HEK293 (cell line): ENCODE results near the gene BCAN.

Experiments
- OVOL3 ChIP-seq: fragments of 450-650 bp; formaldehyde crosslinking; IDR thresholded peaks from 2 replicates; pipeline ENCODE4 v1.5.1; 2016; ENCODE audit warnings: missing biosample characterization, missing genetic modification characterization
- PRDM1 ChIP-seq: fragments of 450-650 bp; formaldehyde crosslinking; IDR thresholded peaks from 2 replicates; pipeline ENCODE4; 2016; ENCODE audit warnings: missing biosample characterization, missing genetic modification characterization
- SALL2 ChIP-seq: fragments of 450-650 bp; formaldehyde crosslinking; IDR thresholded peaks from 2 replicates; pipeline ENCODE4 v1.5.0; 2017; ENCODE audit warnings: missing biosample characterization, mild to moderate bottlenecking, missing genetic modification characterization, borderline replicate concordance
- SETDB1 ChIP-seq: IDR thresholded peaks from one replicate; pipeline ENCODE4 v1.6.1; 2017; ENCODE audit warnings: mild to moderate bottlenecking, low read length, moderate library complexity, mixed read lengths; ENCODE audit not compliant: insufficient read length
- SP2 ChIP-seq: fragments of 450-650 bp; formaldehyde crosslinking; IDR thresholded peaks from 2 replicates; pipeline ENCODE4 v1.5.1; 2016; ENCODE audit warnings: missing biosample characterization, missing genetic modification characterization
- YY1 ChIP-seq: fragments of 450-650 bp; formaldehyde crosslinking; IDR thresholded peaks from 2 replicates; pipeline ENCODE4 v1.5.1; 2018; ENCODE audit warnings: missing biosample characterization, missing genetic modification characterization
- ZBTB20 ChIP-seq: fragments of 450-650 bp; formaldehyde crosslinking; IDR thresholded peaks from 2 replicates; pipeline ENCODE4 v1.5.1; 2016; ENCODE audit warnings: missing biosample characterization, missing genetic modification characterization
- ZFP69B ChIP-seq: fragments of 450-650 bp; formaldehyde crosslinking; IDR thresholded peaks from 2 replicates; pipeline ENCODE4 v1.5.1; 2016; ENCODE audit warnings: missing biosample characterization, missing genetic modification characterization
- ZNF10 ChIP-seq: fragments of 450-650 bp; formaldehyde crosslinking; IDR thresholded peaks from 2 replicates; pipeline ENCODE4 v1.5.1; 2017; ENCODE audit warnings: missing biosample characterization, missing genetic modification characterization
- ZNF202 ChIP-seq: fragments of 450-650 bp; formaldehyde crosslinking; IDR thresholded peaks from 2 replicates; pipeline ENCODE4 v1.5.1; 2016; ENCODE audit warnings: missing biosample characterization, missing genetic modification characterization, borderline replicate concordance
- ZNF23 ChIP-seq: fragments of 450-650 bp; formaldehyde crosslinking; IDR thresholded peaks from 2 replicates; pipeline ENCODE4 v1.5.1; 2016; ENCODE audit warnings: missing biosample characterization, missing genetic modification characterization, borderline replicate concordance
- ZNF266 ChIP-seq: fragments of 450-650 bp; formaldehyde crosslinking; IDR thresholded peaks from 2 replicates; pipeline ENCODE4 v1.5.1; 2016; ENCODE audit warnings: missing biosample characterization, missing genetic modification characterization, low read depth
- ZNF311 ChIP-seq: fragments of 450-650 bp; formaldehyde crosslinking; IDR thresholded peaks from 2 replicates; pipeline ENCODE4 v1.5.1; 2017; ENCODE audit warnings: missing biosample characterization, missing genetic modification characterization, borderline replicate concordance
- ZNF571 ChIP-seq: fragments of 450-650 bp; formaldehyde crosslinking; IDR thresholded peaks from 2 replicates; pipeline ENCODE4 v1.5.0; 2017; ENCODE audit warnings: missing biosample characterization, missing genetic modification characterization
- ZNF677 ChIP-seq: fragments of 450-650 bp; IDR thresholded peaks from 2 replicates; pipeline ENCODE4 v1.5.0; 2018; ENCODE audit warnings: missing biosample characterization, mild to moderate bottlenecking, missing genetic modification characterization, moderate library complexity
- ZNF776 ChIP-seq: fragments of 450-650 bp; formaldehyde crosslinking; IDR thresholded peaks from 2 replicates; pipeline ENCODE4 v1.5.0; 2017; ENCODE audit warnings: missing biosample characterization, missing genetic modification characterization, borderline replicate concordance
- ZNF785 ChIP-seq: fragments of 450-650 bp; formaldehyde crosslinking; IDR thresholded peaks from 2 replicates; pipeline ENCODE4 v1.5.1; 2016; ENCODE audit warnings: missing biosample characterization, missing genetic modification characterization
- ZNF843 ChIP-seq: fragments of 450-650 bp; formaldehyde crosslinking; IDR thresholded peaks from 2 replicates; pipeline ENCODE4 v1.5.1; 2016; ENCODE audit warnings: missing biosample characterization, missing genetic modification characterization
- ZSCAN30 ChIP-seq: fragments of 450-650 bp; IDR thresholded peaks from 2 replicates; pipeline ENCODE4 v1.5.1; 2018; ENCODE audit warnings: missing biosample characterization, mild to moderate bottlenecking, missing genetic modification characterization, moderate library complexity
- TF ChIP-seq, protein P1 (sequence below): fragments of 450-650 bp; IDR thresholded peaks from 2 replicates; pipeline ENCODE4 v1.5.1; 2018; ENCODE audit warnings: missing biosample characterization, missing genetic modification characterization
- TF ChIP-seq, protein P2 (sequence below): fragments of 450-650 bp; formaldehyde crosslinking; IDR thresholded peaks from 2 replicates; pipeline ENCODE4 v1.5.1; 2016; ENCODE audit warnings: missing biosample characterization, missing genetic modification characterization, low read depth
- TF ChIP-seq, protein P3 (sequence below): fragments of 450-650 bp; formaldehyde crosslinking; IDR thresholded peaks from 2 replicates; pipeline ENCODE4 v1.5.1; 2016; ENCODE audit warnings: missing biosample characterization, missing genetic modification characterization
- TF ChIP-seq, protein P4 (sequence below): fragments of 450-650 bp; formaldehyde crosslinking; conservative IDR thresholded peaks from 2 replicates; pipeline ENCODE4 v1.5.1; 2016; ENCODE audit warnings: low read depth, missing biosample characterization, missing genetic modification characterization
- TF ChIP-seq, protein P5 (sequence below): fragments of 450-650 bp; formaldehyde crosslinking; conservative IDR thresholded peaks from 2 replicates; pipeline ENCODE4 v1.5.1; 2016; ENCODE audit warnings: low read depth, missing biosample characterization, missing genetic modification characterization

The BCAN gene

DNA sequence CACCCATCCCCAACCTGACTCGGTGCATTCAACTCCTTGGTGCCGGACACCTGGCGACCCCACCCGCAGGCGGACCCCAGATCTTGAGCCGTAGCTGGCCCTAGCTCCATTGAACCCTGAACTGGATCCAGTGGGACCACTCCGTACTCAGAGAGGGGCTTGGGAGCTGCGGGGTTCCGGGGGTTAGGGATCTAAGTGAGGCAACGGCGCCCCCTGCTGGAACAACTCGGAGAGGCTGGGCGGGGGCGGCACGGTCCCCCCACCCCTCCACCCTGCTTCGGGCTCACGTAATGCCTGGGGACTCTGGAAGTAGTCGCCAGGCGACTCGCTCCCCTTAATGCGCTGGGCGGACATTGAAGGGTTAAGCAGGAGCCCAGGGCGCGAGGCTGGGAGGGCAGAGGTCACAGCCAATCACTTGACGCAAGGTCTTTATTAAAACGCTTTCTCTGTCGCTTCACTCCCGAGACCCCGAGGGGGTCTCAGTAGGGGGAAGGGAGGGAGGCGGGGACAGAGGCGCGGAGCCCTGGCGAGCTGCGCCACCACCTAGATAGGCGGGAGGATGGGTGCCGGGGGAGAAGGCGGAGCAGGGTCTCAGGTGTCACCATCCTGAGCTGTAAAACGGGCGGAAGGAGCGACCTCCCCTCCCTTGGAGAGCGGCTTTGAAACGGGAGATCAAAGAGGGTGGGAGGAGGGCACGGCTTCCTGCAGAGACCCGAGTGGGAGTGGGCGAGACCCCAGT lies 64.2 kb downstream of the BCAN start (continued):
- TF ChIP-seq ZNF785 (0 out of 2 replicates have a peak, but pooled peaks have one; percentile 12), SETDB1 (no peak), ZNF571 (tag by site-specific recombination) (no peak), ZNF23 (tag by site-specific recombination) (no peak), ZNF266 (tag by site-specific recombination) (no peak), ZNF776 (no peak), ZNF311 (tag by site-specific recombination) (no peak), ZNF202 (tag by site-specific recombination) (no peak), ZNF10 (tag by site-specific recombination) (no peak), ZFP69B (peak; percentile 85; the same call in 1 of the 2 replicates), ZBTB20 (tag by site-specific recombination) (peak; percentile 19; the same call in 1 of the 2 replicates), ZSCAN30 (tag by site-specific recombination) (peak; percentile 65; the same call in 1 of the 2 replicates), YY1 (no peak), ZNF677 (tag by site-specific recombination) (no peak), ZNF843 (tag by site-specific recombination) (no peak), OVOL3 (tag by site-specific recombination) (no peak), SALL2 (tag by site-specific recombination) (no peak), PRDM1 (tag by site-specific recombination) (no peak), SP2 (peak; percentile 77)
- TF ChIP-seq, protein P1, sequence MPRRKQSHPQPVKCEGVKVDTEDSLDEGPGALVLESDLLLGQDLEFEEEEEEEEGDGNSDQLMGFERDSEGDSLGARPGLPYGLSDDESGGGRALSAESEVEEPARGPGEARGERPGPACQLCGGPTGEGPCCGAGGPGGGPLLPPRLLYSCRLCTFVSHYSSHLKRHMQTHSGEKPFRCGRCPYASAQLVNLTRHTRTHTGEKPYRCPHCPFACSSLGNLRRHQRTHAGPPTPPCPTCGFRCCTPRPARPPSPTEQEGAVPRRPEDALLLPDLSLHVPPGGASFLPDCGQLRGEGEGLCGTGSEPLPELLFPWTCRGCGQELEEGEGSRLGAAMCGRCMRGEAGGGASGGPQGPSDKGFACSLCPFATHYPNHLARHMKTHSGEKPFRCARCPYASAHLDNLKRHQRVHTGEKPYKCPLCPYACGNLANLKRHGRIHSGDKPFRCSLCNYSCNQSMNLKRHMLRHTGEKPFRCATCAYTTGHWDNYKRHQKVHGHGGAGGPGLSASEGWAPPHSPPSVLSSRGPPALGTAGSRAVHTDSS (tag by site-specific recombination) = no peak
- TF ChIP-seq, protein P2, sequence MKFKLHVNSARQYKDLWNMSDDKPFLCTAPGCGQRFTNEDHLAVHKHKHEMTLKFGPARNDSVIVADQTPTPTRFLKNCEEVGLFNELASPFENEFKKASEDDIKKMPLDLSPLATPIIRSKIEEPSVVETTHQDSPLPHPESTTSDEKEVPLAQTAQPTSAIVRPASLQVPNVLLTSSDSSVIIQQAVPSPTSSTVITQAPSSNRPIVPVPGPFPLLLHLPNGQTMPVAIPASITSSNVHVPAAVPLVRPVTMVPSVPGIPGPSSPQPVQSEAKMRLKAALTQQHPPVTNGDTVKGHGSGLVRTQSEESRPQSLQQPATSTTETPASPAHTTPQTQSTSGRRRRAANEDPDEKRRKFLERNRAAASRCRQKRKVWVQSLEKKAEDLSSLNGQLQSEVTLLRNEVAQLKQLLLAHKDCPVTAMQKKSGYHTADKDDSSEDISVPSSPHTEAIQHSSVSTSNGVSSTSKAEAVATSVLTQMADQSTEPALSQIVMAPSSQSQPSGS (tag by site-specific recombination) = peak; percentile 6; the same call in 1 of the 2 replicates
- TF ChIP-seq, protein P3, sequence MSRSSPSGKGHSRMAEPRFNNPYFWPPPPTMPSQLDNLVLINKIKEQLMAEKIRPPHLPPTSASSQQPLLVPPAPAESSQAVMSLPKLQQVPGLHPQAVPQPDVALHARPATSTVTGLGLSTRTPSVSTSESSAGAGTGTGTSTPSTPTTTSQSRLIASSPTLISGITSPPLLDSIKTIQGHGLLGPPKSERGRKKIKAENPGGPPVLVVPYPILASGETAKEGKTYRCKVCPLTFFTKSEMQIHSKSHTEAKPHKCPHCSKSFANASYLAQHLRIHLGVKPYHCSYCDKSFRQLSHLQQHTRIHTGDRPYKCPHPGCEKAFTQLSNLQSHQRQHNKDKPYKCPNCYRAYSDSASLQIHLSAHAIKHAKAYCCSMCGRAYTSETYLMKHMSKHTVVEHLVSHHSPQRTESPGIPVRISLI = no peak
- TF ChIP-seq, protein P4, sequence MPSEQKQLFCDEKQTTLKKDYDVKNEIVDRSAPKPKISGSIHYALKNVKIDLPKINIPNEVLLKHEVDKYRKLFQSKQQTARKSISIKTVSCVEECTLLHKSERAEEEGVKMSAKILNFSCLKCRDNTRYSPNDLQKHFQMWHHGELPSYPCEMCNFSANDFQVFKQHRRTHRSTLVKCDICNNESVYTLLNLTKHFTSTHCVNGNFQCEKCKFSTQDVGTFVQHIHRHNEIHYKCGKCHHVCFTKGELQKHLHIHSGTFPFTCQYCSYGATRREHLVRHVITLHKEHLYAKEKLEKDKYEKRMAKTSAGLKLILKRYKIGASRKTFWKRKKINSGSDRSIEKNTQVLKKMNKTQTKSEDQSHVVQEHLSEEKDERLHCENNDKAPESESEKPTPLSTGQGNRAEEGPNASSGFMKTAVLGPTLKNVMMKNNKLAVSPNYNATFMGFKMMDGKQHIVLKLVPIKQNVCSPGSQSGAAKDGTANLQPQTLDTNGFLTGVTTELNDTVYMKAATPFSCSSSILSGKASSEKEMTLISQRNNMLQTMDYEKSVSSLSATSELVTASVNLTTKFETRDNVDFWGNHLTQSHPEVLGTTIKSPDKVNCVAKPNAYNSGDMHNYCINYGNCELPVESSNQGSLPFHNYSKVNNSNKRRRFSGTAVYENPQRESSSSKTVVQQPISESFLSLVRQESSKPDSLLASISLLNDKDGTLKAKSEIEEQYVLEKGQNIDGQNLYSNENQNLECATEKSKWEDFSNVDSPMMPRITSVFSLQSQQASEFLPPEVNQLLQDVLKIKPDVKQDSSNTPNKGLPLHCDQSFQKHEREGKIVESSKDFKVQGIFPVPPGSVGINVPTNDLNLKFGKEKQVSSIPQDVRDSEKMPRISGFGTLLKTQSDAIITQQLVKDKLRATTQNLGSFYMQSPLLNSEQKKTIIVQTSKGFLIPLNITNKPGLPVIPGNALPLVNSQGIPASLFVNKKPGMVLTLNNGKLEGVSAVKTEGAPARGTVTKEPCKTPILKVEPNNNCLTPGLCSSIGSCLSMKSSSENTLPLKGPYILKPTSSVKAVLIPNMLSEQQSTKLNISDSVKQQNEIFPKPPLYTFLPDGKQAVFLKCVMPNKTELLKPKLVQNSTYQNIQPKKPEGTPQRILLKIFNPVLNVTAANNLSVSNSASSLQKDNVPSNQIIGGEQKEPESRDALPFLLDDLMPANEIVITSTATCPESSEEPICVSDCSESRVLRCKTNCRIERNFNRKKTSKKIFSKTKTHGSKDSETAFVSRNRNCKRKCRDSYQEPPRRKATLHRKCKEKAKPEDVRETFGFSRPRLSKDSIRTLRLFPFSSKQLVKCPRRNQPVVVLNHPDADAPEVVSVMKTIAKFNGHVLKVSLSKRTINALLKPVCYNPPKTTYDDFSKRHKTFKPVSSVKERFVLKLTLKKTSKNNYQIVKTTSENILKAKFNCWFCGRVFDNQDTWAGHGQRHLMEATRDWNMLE (tag by site-specific recombination) = no peak
- TF ChIP-seq, protein P5, sequence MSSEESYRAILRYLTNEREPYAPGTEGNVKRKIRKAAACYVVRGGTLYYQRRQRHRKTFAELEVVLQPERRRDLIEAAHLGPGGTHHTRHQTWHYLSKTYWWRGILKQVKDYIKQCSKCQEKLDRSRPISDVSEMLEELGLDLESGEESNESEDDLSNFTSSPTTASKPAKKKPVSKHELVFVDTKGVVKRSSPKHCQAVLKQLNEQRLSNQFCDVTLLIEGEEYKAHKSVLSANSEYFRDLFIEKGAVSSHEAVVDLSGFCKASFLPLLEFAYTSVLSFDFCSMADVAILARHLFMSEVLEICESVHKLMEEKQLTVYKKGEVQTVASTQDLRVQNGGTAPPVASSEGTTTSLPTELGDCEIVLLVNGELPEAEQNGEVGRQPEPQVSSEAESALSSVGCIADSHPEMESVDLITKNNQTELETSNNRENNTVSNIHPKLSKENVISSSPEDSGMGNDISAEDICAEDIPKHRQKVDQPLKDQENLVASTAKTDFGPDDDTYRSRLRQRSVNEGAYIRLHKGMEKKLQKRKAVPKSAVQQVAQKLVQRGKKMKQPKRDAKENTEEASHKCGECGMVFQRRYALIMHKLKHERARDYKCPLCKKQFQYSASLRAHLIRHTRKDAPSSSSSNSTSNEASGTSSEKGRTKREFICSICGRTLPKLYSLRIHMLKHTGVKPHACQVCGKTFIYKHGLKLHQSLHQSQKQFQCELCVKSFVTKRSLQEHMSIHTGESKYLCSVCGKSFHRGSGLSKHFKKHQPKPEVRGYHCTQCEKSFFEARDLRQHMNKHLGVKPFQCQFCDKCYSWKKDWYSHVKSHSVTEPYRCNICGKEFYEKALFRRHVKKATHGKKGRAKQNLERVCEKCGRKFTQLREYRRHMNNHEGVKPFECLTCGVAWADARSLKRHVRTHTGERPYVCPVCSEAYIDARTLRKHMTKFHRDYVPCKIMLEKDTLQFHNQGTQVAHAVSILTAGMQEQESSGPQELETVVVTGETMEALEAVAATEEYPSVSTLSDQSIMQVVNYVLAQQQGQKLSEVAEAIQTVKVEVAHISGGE = peak; percentile 40
